T follicular helper cell (primary cell): ENCODE results near the gene AIP.

Source experiments
- DNase-seq: peaks from one replicate; pipeline ENCODE4 v3.0.0-alpha.2; 2020; ENCODE audit warnings: low read depth
- total RNA-seq, 2 experiments: gene quantifications; one replicate each; lab custom pipeline; 2026; lab: John Stamatoyannopoulos, UW

AIP gene
- 101 to 104 reads per million in 2 experiments for total RNA-seq

GRCh38 chr11:67482827-67483798 lies at the start of gene AIP:
Gene AIP (plus strand): TSS chr11:67483026. CDS start chr11:67483159, 133 bp downstream.
- DNase-seq, result peak; percentile 97

GRCh38 chr11:67433536-67434394 lies 49.1 kb upstream of the AIP start:
- no peak for DNase-seq

- DNase-seq, result no peak
Measured at GRCh38 chr11:67434395-67434881, 48.4 kb upstream of the AIP start.

GRCh38 chr11:67435031-67435726 lies 47.6 kb upstream of the AIP start:
- no peak for DNase-seq

- no peak for DNase-seq
Measured at GRCh38 chr11:67435727-67436458, 46.9 kb upstream of the AIP start.

GRCh38 chr11:67436459-67437081 lies 46.3 kb upstream of the AIP start:
- DNase-seq, result no peak

GRCh38 chr11:67437082-67437808 lies 45.6 kb upstream of the AIP start, which contains the start of gene PTPRCAP:
Gene PTPRCAP (minus strand): TSS chr11:67437682. CDS start chr11:67437619, 63 bp downstream.
- DNase-seq, result peak; percentile 74

GRCh38 chr11:67437809-67438157 lies 45.0 kb upstream of the AIP start:
- no peak for DNase-seq

GRCh38 chr11:67438158-67438902 lies 44.5 kb upstream of the AIP start:
- DNase-seq, result peak; percentile 70

- DNase-seq, result no peak
Measured at GRCh38 chr11:67439321-67440228, 43.3 kb upstream of the AIP start.

GRCh38 chr11:67440229-67441097 lies 42.4 kb upstream of the AIP start:
- no peak for DNase-seq

- DNase-seq, result no peak
Measured at GRCh38 chr11:67441098-67441563, 41.7 kb upstream of the AIP start.

- no peak for DNase-seq
Measured at GRCh38 chr11:67441731-67442351, 41.0 kb upstream of the AIP start.

- DNase-seq, result no peak
Measured at GRCh38 chr11:67442504-67443404, 40.1 kb upstream of the AIP start.

GRCh38 chr11:67445515-67445914 lies 37.3 kb upstream of the AIP start:
- DNase-seq, result no peak
